Ascending aorta (tissue), 2 donors: ENCODE results near the gene OR9A4. TPM values are rescaled to one million over a fixed set of nuclear protein-coding genes. Genes with fewer than 3 reads are reported as not detected.
"Not testable (repeated sequence)": the region's sequence is repeated elsewhere in the genome, so short reads cannot be mapped to it uniquely, and the experiment has no call there.

Experiments used
- DNase-seq, 2 donors: peaks; one replicate each; pipeline ENCODE4 v3.0.0-alpha.2; 2019; ENCODE audit warnings: low spot score in 2 of 2
- H3K27ac ChIP-seq, 2 donors: fragments of 200-600 bp; sonication (generic); one replicate each; pipeline ENCODE4 v1.5.1; 2016 to 2017; ENCODE audit warnings: mild to moderate bottlenecking in 1 of 2
- H3K27me3 ChIP-seq: fragments of 200-600 bp; sonication (generic); one replicate; pipeline ENCODE4 v1.5.1; 2017
- H3K36me3 ChIP-seq, 2 donors: fragments of 200-600 bp; sonication (generic); one replicate each; pipeline ENCODE4 v1.5.1; 2016
- H3K4me1 ChIP-seq, 2 donors: fragments of 200-600 bp; sonication (generic); one replicate each; pipeline ENCODE4 v1.5.1; 2016 to 2017; ENCODE audit warnings: mild to moderate bottlenecking in 1 of 2
- H3K4me3 ChIP-seq, 2 donors: fragments of 200-600 bp; sonication (generic); one replicate each; pipeline ENCODE4 v1.5.1; 2016 to 2017; ENCODE audit warnings: mild to moderate bottlenecking in 1 of 2
- H3K9me3 ChIP-seq, 2 donors: fragments of 200-600 bp; sonication (generic); one replicate each; pipeline ENCODE4 v1.5.1; 2016
- intact Hi-C: fragments of 100-400 bp; cut with DNase I; formaldehyde crosslinking; loops from one replicate; pipeline ENCODE4 v1.15.1; 2023
- total RNA-seq: library from RNA; depleted of rRNA; stranded (reverse); fragments of >200 nt; gene quantifications from one replicate; pipeline ENCODE4 v1.1.0, GENCODE V29; 2016
- TF ChIP-seq, protein P1 (sequence below), 3 experiments: fragments of 200-600 bp in 2 of 3; fragments of 450-650 bp in 1 of 3; sonication (generic) in 2 of 3; IDR thresholded peaks; one replicate each; pipeline ENCODE4 v1.5.1; 2016 to 2019; ENCODE audit warnings: antibody characterized with exemption in 3 of 3, mild to moderate bottlenecking in 1 of 3, moderate library complexity in 1 of 3

OR9A4 gene
- total RNA-seq, 1 donor from 2014 or later: not detected

DNA sequence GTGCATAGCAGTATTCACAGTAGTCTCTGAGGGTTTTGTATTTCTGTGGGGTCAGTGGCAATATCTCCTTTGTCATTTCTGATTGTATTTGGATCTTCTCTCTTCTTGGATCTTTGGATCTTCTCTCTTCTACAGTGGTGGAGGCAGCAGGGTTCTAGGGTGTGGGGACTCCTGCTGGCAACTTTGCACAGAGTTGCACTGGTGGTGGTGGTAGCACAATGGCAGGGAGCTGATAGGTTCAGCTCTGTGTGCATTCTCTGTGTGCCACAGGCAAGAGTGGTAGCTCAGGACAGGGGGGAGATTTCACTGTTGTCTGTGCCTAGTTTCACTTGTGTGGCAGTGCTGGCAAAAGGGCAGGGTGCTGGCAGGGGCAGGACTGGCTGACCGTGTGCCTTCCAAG is 39.8 kb upstream of the OR9A4 start:
- H3K27me3 ChIP-seq: no peaks in the 10 kb centered on the region
- TF ChIP-seq, protein P1, sequence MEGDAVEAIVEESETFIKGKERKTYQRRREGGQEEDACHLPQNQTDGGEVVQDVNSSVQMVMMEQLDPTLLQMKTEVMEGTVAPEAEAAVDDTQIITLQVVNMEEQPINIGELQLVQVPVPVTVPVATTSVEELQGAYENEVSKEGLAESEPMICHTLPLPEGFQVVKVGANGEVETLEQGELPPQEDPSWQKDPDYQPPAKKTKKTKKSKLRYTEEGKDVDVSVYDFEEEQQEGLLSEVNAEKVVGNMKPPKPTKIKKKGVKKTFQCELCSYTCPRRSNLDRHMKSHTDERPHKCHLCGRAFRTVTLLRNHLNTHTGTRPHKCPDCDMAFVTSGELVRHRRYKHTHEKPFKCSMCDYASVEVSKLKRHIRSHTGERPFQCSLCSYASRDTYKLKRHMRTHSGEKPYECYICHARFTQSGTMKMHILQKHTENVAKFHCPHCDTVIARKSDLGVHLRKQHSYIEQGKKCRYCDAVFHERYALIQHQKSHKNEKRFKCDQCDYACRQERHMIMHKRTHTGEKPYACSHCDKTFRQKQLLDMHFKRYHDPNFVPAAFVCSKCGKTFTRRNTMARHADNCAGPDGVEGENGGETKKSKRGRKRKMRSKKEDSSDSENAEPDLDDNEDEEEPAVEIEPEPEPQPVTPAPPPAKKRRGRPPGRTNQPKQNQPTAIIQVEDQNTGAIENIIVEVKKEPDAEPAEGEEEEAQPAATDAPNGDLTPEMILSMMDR (IDR thresholded peaks at IDR 0.05): no peak
- intact Hi-C loops: no loop called here
- H3K4me3 ChIP-seq: no peak overlapping the region
- H3K36me3 ChIP-seq: no peaks in the 10 kb centered on the region
- DNase-seq: no peak
- no peaks in the 10 kb centered on the region for H3K4me1 ChIP-seq
- H3K9me3 ChIP-seq: peaks cover 0 to 7% of the 10 kb centered on the region in 2 donors
- H3K27ac ChIP-seq: no peak overlapping the region

DNA sequence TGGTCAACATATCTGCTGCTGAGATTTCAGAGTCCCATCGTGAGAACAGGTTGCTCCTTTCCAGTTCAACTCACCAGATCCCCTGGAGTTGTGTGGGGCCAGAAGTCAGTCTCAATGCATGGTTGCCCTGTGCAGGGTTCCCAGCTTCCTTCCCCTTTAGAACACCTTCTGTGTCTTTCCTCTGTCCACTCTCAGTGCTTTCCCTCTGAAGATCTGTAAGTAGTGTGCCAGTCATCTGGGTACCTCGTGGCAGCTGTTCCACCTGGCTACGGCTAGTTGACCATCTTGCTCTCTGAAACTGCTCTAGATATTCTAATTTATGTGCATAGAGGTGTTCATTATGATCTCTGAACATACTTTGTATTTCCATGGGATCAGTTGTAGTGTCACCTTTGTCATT is 38.8 kb upstream of the OR9A4 start:
- H3K9me3 ChIP-seq: peaks cover 0 to 7% of the 10 kb centered on the region in 2 donors
- no peak overlapping the region for H3K4me3 ChIP-seq
- no peaks in the 10 kb centered on the region for H3K36me3 ChIP-seq
- no peaks in the 10 kb centered on the region for H3K4me1 ChIP-seq
- no peaks in the 10 kb centered on the region for H3K27me3 ChIP-seq
- intact Hi-C loops: no loop called here
- TF ChIP-seq, protein P1 (IDR thresholded peaks at IDR 0.05): no peak
- no peak for DNase-seq
- H3K27ac ChIP-seq: no peak overlapping the region

DNA sequence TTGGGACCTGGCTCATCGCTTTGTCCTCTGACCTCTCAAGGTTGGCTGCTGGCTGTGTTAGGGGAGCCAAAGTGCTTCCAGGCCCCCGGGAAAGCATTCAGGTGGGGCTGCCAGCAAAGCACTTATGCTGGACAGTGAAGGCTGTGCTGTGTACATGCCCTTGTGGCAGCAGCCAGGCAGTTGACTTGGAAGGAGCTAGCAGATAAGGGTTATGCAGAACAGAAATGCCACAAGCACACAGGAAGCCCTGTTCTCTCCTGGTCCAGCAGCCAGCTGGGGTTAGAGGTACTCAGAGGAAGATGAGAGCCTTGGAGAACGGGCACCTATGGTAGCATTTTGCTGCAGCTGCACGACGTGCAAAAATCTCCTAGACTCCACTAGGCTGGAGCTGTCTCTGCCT is 35.2 kb upstream of the OR9A4 start:
- Histone ChIP-seq H3K36me3 (no peaks in the 10 kb centered on the region), H3K9me3 (peaks cover 0 to 7% of the 10 kb centered on the region in 2 donors), H3K4me3 (no peak overlapping the region), H3K27me3 (no peaks in the 10 kb centered on the region), H3K27ac (no peak overlapping the region), H3K4me1 (no peaks in the 10 kb centered on the region)
- no peak for DNase-seq
- intact Hi-C loops: no loop called here
- TF ChIP-seq, protein P1 (IDR thresholded peaks at IDR 0.05): no peak

DNA sequence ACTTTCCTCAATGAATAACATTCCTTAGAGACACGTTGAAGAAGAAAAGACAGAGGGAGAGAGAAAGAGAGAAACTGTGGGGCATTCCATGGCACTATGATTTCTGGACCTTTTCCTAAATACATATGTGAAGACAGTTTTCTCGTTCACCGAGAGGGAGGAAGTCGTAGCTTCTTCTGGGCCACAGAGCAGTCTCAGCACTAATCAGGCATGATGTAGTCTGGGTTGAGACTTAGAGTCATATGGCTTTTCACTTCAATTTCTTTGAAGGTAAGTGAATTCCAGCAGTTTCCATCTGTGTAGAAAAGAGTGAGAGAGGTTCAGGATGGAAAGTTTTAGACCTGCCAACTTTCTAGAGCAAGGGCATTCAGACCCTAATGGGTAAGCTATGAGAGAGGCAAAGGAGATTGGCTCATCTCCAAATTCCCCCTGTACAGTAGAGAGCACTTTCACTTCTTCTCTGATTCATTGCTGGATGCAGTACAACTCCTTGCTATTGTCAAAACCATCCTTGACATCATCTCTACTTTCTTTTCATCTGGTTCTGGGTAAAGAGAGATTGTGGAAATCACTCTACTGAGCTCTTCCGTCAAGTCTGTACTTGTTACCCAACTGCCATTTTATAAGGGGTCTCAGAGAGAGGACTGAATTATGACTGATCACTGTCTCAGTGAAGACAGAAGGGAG is 31.5 kb upstream of the OR9A4 start:
- intact Hi-C loops: no loop called here
- Histone ChIP-seq H3K27ac (no peak overlapping the region), H3K36me3 (no peaks in the 10 kb centered on the region), H3K9me3 (no peaks in the 10 kb centered on the region), H3K27me3 (no peaks in the 10 kb centered on the region), H3K4me1 (no peaks in the 10 kb centered on the region), H3K4me3 (no peak overlapping the region)
- DNase-seq: no peak
- TF ChIP-seq, protein P1 (IDR thresholded peaks at IDR 0.05): no peak

DNA sequence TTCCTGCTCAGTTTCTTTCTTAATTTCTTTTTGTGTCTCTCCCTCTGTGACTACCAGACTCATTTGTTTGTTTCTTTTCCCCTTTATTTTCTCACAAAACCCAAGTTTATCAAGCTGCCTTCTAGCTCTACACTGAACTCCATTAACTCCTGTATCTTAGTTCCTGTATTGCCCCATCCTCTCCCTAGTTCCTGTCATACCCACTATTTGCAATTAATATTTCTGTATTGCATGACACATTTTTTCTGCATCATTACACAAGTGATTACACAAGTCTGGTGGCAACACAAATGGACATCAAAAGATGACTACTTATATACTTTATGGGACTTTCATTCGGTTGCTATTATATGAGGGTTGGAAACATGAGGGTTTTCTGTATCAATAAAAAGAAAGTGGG is 26.9 kb upstream of the OR9A4 start:
- TF ChIP-seq, protein P1 (IDR thresholded peaks at IDR 0.05): no peak
- intact Hi-C loops: no loop called here
- H3K4me3 ChIP-seq: no peak overlapping the region
- H3K9me3 ChIP-seq: no peaks in the 10 kb centered on the region
- no peak overlapping the region for H3K27ac ChIP-seq
- H3K36me3 ChIP-seq: no peaks in the 10 kb centered on the region
- no peaks in the 10 kb centered on the region for H3K27me3 ChIP-seq
- DNase-seq: no peak
- H3K4me1 ChIP-seq: no peaks in the 10 kb centered on the region

DNA sequence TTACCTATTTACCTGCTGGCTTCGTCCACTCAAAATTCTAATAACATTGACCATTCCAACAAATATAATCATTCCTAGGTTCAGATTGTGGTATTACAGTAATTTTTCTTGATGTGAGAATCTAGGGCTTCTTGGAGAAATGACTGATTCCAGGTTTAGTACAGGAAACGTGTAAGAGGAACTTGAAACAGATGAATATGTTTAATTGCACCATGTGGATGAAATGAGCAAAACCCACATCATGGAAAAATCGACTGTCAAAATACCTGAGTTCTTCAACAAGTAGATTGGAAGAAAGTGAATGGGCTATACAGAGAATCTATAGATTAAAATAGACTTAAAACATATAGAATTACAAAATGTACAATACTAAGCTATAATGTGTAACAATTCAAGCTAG is 24.9 kb upstream of the OR9A4 start:
- Histone ChIP-seq H3K9me3 (no peaks in the 10 kb centered on the region), H3K4me1 (no peaks in the 10 kb centered on the region), H3K4me3 (no peak overlapping the region), H3K27ac (no peak overlapping the region), H3K36me3 (no peaks in the 10 kb centered on the region), H3K27me3 (no peaks in the 10 kb centered on the region)
- TF ChIP-seq, protein P1 (IDR thresholded peaks at IDR 0.05): no peak
- DNase-seq: no peak
- intact Hi-C loops: no loop called here

DNA sequence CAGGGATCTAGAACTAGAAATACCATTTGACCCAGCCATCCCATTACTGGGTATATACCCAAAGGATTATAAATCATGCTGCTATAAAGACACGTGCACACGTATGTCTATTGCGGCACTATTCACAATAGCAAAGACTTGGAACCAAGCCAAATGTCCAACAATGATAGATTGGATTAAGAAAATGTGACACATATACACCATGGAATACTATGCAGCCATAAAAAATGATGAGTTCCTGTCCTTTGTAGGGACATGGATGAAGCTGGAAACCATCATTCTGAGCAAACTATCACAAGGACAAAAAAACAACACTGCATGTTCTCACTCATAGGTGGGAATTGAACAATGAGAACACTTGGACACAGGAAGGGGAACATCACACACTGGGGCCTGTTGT is 16.8 kb upstream of the OR9A4 start:
- H3K36me3 ChIP-seq, H3K27me3 ChIP-seq, H3K27ac ChIP-seq, H3K4me3 ChIP-seq, intact Hi-C loops, H3K4me1 ChIP-seq, DNase-seq, H3K9me3 ChIP-seq: not testable (repeated sequence)
